Colonic mucosa (tissue), 4 donors: ENCODE results near the gene SRD5A2. TPM values are rescaled to one million over a fixed set of nuclear protein-coding genes. Genes with fewer than 3 reads are reported as not detected.

Experiments
- DNase-seq: peaks from one replicate; pipeline ENCODE4 v3.0.0-alpha.2; 2020
- H3K27ac ChIP-seq: fragments of 200-600 bp; one replicate; pipeline ENCODE4 v1.8.0; 2021
- H3K27me3 ChIP-seq: fragments of 200-600 bp; one replicate; pipeline ENCODE4 v1.8.0; 2021
- H3K36me3 ChIP-seq: fragments of 200-600 bp; one replicate; pipeline ENCODE4 v1.8.0; 2021
- H3K4me1 ChIP-seq: fragments of 200-600 bp; one replicate; pipeline ENCODE4 v1.8.0; 2021; ENCODE audit warnings: mild to moderate bottlenecking
- H3K4me3 ChIP-seq: fragments of 200-600 bp; one replicate; pipeline ENCODE4 v1.8.0; 2021
- H3K9ac ChIP-seq, 2 donors: one replicate each; pipeline ENCODE4 v1.7.0; 2013; ENCODE audit warnings: control low read depth in 2 of 2, low read depth in 2 of 2, low read length in 2 of 2
- H3K9me3 ChIP-seq: fragments of 200-600 bp; one replicate; pipeline ENCODE4 v1.8.0; 2021
- CTCF ChIP-seq: fragments of 200-600 bp; IDR thresholded peaks from one replicate; pipeline ENCODE4 v1.8.0; 2022; ENCODE audit warnings: antibody characterized with exemption, mild to moderate bottlenecking
- intact Hi-C: fragments of 100-400 bp; cut with DNase I; formaldehyde crosslinking; loops from one replicate; pipeline ENCODE4 v1.14.1; 2022
- total RNA-seq, 2 donors: library from RNA; stranded (reverse); fragmentation: NEBNext Ultra II Directional in 1 of 2; extraction: Animal tissue kit (Norgen Biotek cat#: 25700) in 1 of 2; gene quantifications; one replicate each; pipeline ENCODE4 v1.2.1, GENCODE V29; 2021
- donor health status: healthy.
- donor health status: DM: no; HTN: no; CAD: no.
- donor health status: DM: no; HTN: no; CAD: no.

Gene SRD5A2
- not detected for total RNA-seq

GRCh38 chr2:31580321-31581117, at the start of gene SRD5A2:
SRD5A2 (minus strand) TSS chr2:31580938; CDS start chr2:31580900, 38 bp downstream.
- Histone ChIP-seq H3K9me3 (no peaks in the 10 kb centered on the region), H3K27ac (no peak within 1 kb of the TSS), H3K4me1 (no peaks in the 10 kb centered on the region), H3K36me3 (no peaks in the 10 kb centered on the region), H3K27me3 (peaks cover 23% of the 10 kb centered on the region), H3K4me3 (no peak within 1 kb of the TSS), H3K9ac (no peak within 1 kb of the TSS)
- intact Hi-C loops: no loop called here
- TF ChIP-seq CTCF: no peak
- DNase-seq: no peak

GRCh38 chr2:31606509-31606908, 25.8 kb upstream of the SRD5A2 start:
- intact Hi-C loops: no loop called here
- TF ChIP-seq CTCF: no peak
- DNase-seq: no peak
- Histone ChIP-seq H3K4me1 (no peaks in the 10 kb centered on the region), H3K27me3 (no peaks in the 10 kb centered on the region), H3K4me3 (no peak overlapping the region), H3K9me3 (no peaks in the 10 kb centered on the region), H3K27ac (no peak overlapping the region), H3K9ac (no peak overlapping the region), H3K36me3 (no peaks in the 10 kb centered on the region)

GRCh38 chr2:31598694-31599093, 18.0 kb upstream of the SRD5A2 start:
- Histone ChIP-seq H3K4me1 (no peaks in the 10 kb centered on the region), H3K9me3 (no peaks in the 10 kb centered on the region), H3K27ac (no peak overlapping the region), H3K4me3 (no peak overlapping the region), H3K36me3 (no peaks in the 10 kb centered on the region), H3K27me3 (no peaks in the 10 kb centered on the region), H3K9ac (no peak overlapping the region)
- TF ChIP-seq CTCF: no peak
- no peak for DNase-seq
- intact Hi-C loops: no loop called here

- no peak overlapping the region for H3K9ac ChIP-seq
- no peaks in the 10 kb centered on the region for H3K4me1 ChIP-seq
- no peak overlapping the region for H3K4me3 ChIP-seq
- H3K27me3 ChIP-seq: peaks cover 10% of the 10 kb centered on the region
- no peak overlapping the region for H3K27ac ChIP-seq
- no peak for TF ChIP-seq CTCF
- intact Hi-C loops: no loop called here
- no peak for DNase-seq
- H3K36me3 ChIP-seq: no peaks in the 10 kb centered on the region
- H3K9me3 ChIP-seq: no peaks in the 10 kb centered on the region
Measured at GRCh38 chr2:31586230-31586629, 5.5 kb upstream of the SRD5A2 start.

GRCh38 chr2:31581124-31581795, 522 bp upstream of the SRD5A2 start:
- no peaks in the 10 kb centered on the region for H3K36me3 ChIP-seq
- DNase-seq: no peak
- H3K27ac ChIP-seq: no peak overlapping the region
- TF ChIP-seq CTCF: no peak
- no peak overlapping the region for H3K9ac ChIP-seq
- H3K4me1 ChIP-seq: no peaks in the 10 kb centered on the region
- intact Hi-C loops: no loop called here
- H3K9me3 ChIP-seq: no peaks in the 10 kb centered on the region
- peaks cover 23% of the 10 kb centered on the region for H3K27me3 ChIP-seq
- H3K4me3 ChIP-seq: no peak overlapping the region
